Suprapubic skin (tissue), 4 donors: Measurements from ENCODE around the gene C10orf67. TPM values are rescaled to one million over a fixed set of nuclear protein-coding genes. Genes with fewer than 3 reads are reported as not detected.
"Not testable (repeated sequence)": the region's sequence is repeated elsewhere in the genome, so short reads cannot be mapped to it uniquely, and the experiment has no call there.

Source experiments
- DNase-seq, 2 donors: peaks; one replicate each; pipeline ENCODE4 v3.0.0-alpha.2; 2019; ENCODE audit warnings: low spot score in 2 of 2
- H3K27ac ChIP-seq: fragments of 200-600 bp; sonication (generic); one replicate; pipeline ENCODE4 v1.5.1; 2019
- H3K27me3 ChIP-seq: fragments of 200-600 bp; sonication (generic); one replicate; pipeline ENCODE4 v1.5.1; 2019
- H3K36me3 ChIP-seq: fragments of 200-600 bp; sonication (generic); one replicate; pipeline ENCODE4 v1.5.1; 2019
- H3K4me1 ChIP-seq: fragments of 200-600 bp; sonication (generic); one replicate; pipeline ENCODE4 v1.5.1; 2019
- H3K4me3 ChIP-seq: fragments of 200-600 bp; sonication (generic); one replicate; pipeline ENCODE4 v1.5.1; 2019; ENCODE audit warnings: mild to moderate bottlenecking
- H3K9me3 ChIP-seq: fragments of 200-600 bp; sonication (generic); one replicate; pipeline ENCODE4 v1.5.1; 2019
- CTCF ChIP-seq, 2 donors: fragments of 200-600 bp in 1 of 2; fragments of 450-650 bp in 1 of 2; sonication (generic) in 1 of 2; IDR thresholded peaks; one replicate each; pipeline ENCODE4 v1.5.1; 2016 to 2019; ENCODE audit warnings: antibody characterized with exemption in 2 of 2, mild to moderate bottlenecking in 1 of 2, moderate library complexity in 1 of 2
- EP300 ChIP-seq: sonication (generic); formaldehyde crosslinking; IDR thresholded peaks from one replicate; pipeline ENCODE4 v1.6.1; 2017; ENCODE audit warnings: antibody characterized with exemption
- POLR2A ChIP-seq, 2 donors: fragments of 450-650 bp; IDR thresholded peaks; one replicate each; pipeline ENCODE4 v1.6.1; 2017; ENCODE audit warnings: antibody characterized with exemption in 2 of 2, mild to moderate bottlenecking in 2 of 2, moderate library complexity in 2 of 2
- POLR2AphosphoS5 ChIP-seq, 3 donors: sonication (generic); formaldehyde crosslinking; IDR thresholded peaks; one replicate each; pipeline ENCODE4 v1.6.1; 2017; ENCODE audit warnings: antibody characterized with exemption in 3 of 3
- WGBS: methylation state at CpG from one replicate; pipeline ENCODE4 v1.1.5; 2018; 5-methylcytosine and 5-hydroxymethylcytosine counted together
- total RNA-seq, 4 donors: library from RNA; depleted of rRNA; stranded (reverse); fragments of >200 nt; gene quantifications; one replicate each; pipeline ENCODE4 v1.1.0, GENCODE V29; 2016

The C10orf67 gene
- total RNA-seq, 4 donors from 2014 or later: 0.93 to 1.5 (median 1.5) TPM

- no peak for DNase-seq
- no peak overlapping the region for H3K4me3 ChIP-seq
- no peaks in the 10 kb centered on the region for H3K36me3 ChIP-seq
- TF ChIP-seq CTCF (IDR thresholded peaks at IDR 0.05) (no peak), EP300 (no peak)
- H3K27me3 ChIP-seq: no peaks in the 10 kb centered on the region
- H3K27ac ChIP-seq: no peak overlapping the region
- 36% methylated on average over 1 of the region's 1 CpG for WGBS
- no peaks in the 10 kb centered on the region for H3K9me3 ChIP-seq
- peaks cover 21% of the 10 kb centered on the region for H3K4me1 ChIP-seq
These were observed 28.6 kb upstream of the C10orf67 start for GRCh38 chr10:23373156-23373555.

- Histone ChIP-seq H3K27ac (no peak overlapping the region), H3K27me3 (no peaks in the 10 kb centered on the region), H3K9me3 (no peaks in the 10 kb centered on the region), H3K36me3 (no peaks in the 10 kb centered on the region), H3K4me3 (no peak overlapping the region), H3K4me1 (peaks cover 21% of the 10 kb centered on the region)
- no peak for TF ChIP-seq CTCF (IDR thresholded peaks at IDR 0.05)
- no peak for TF ChIP-seq EP300
- TF ChIP-seq POLR2AphosphoS5 (IDR thresholded peaks at IDR 0.05): no peak
- TF ChIP-seq POLR2A (IDR thresholded peaks at IDR 0.05): no peak
- 40% methylated on average over 1 of the region's 1 CpG for WGBS
- DNase-seq: no peak
These were observed 26.5 kb upstream of the C10orf67 start for GRCh38 chr10:23371073-23371472.

- H3K4me3 ChIP-seq: no peak overlapping the region
- H3K4me1 ChIP-seq: peaks cover 21% of the 10 kb centered on the region
- no peaks in the 10 kb centered on the region for H3K9me3 ChIP-seq
- no peaks in the 10 kb centered on the region for H3K27me3 ChIP-seq
- no peaks in the 10 kb centered on the region for H3K36me3 ChIP-seq
- TF ChIP-seq CTCF (IDR thresholded peaks at IDR 0.05): no peak
- TF ChIP-seq POLR2A (IDR thresholded peaks at IDR 0.05): no peak
- no peak for TF ChIP-seq EP300
- TF ChIP-seq POLR2AphosphoS5 (IDR thresholded peaks at IDR 0.05): no peak
- no peak overlapping the region for H3K27ac ChIP-seq
- 52% methylated on average over 3 of the region's 3 CpGs for WGBS
- DNase-seq: no peak
These were observed 25.5 kb upstream of the C10orf67 start for GRCh38 chr10:23370106-23370505.

- no peak overlapping the region for H3K4me3 ChIP-seq
- H3K4me1 ChIP-seq: peaks cover 25% of the 10 kb centered on the region
- H3K27ac ChIP-seq: no peak overlapping the region
- no peaks in the 10 kb centered on the region for H3K27me3 ChIP-seq
- no peak for DNase-seq
- WGBS: 39% methylated on average over 7 of the region's 7 CpGs
- no peaks in the 10 kb centered on the region for H3K36me3 ChIP-seq
- TF ChIP-seq EP300: no peak
- H3K9me3 ChIP-seq: no peaks in the 10 kb centered on the region
These were observed 24.4 kb upstream of the C10orf67 start for GRCh38 chr10:23368816-23369640.

- DNase-seq: no peak
- TF ChIP-seq CTCF (IDR thresholded peaks at IDR 0.05): no peak
- TF ChIP-seq POLR2AphosphoS5 (IDR thresholded peaks at IDR 0.05): no peak
- no peak for TF ChIP-seq EP300
- no peak for TF ChIP-seq POLR2A (IDR thresholded peaks at IDR 0.05)
- Histone ChIP-seq H3K4me3 (no peak overlapping the region), H3K9me3 (no peaks in the 10 kb centered on the region), H3K4me1 (peaks cover 25% of the 10 kb centered on the region), H3K27me3 (no peaks in the 10 kb centered on the region), H3K36me3 (no peaks in the 10 kb centered on the region), H3K27ac (no peak overlapping the region)
- 87% methylated on average over 6 of the region's 6 CpGs for WGBS
These were observed 23.4 kb upstream of the C10orf67 start for GRCh38 chr10:23367896-23368595.

- H3K9me3 ChIP-seq, H3K4me3 ChIP-seq, H3K36me3 ChIP-seq, H3K27ac ChIP-seq, DNase-seq, H3K27me3 ChIP-seq: not testable (repeated sequence)
- H3K4me1 ChIP-seq: peaks cover 19% of the 10 kb centered on the region
- WGBS: 41% methylated on average over 4 of the region's 4 CpGs
These were observed 20.9 kb upstream of the C10orf67 start for GRCh38 chr10:23365417-23366030.
